Measurements from ENCODE around the gene KRT35. TPM values are rescaled to one million over a fixed set of nuclear protein-coding genes. Genes with fewer than 3 reads are reported as not detected.

Gene KRT35
- total and polyA plus RNA-seq, 2 donors, result 0.05 to 0.21 TPM

DNA sequence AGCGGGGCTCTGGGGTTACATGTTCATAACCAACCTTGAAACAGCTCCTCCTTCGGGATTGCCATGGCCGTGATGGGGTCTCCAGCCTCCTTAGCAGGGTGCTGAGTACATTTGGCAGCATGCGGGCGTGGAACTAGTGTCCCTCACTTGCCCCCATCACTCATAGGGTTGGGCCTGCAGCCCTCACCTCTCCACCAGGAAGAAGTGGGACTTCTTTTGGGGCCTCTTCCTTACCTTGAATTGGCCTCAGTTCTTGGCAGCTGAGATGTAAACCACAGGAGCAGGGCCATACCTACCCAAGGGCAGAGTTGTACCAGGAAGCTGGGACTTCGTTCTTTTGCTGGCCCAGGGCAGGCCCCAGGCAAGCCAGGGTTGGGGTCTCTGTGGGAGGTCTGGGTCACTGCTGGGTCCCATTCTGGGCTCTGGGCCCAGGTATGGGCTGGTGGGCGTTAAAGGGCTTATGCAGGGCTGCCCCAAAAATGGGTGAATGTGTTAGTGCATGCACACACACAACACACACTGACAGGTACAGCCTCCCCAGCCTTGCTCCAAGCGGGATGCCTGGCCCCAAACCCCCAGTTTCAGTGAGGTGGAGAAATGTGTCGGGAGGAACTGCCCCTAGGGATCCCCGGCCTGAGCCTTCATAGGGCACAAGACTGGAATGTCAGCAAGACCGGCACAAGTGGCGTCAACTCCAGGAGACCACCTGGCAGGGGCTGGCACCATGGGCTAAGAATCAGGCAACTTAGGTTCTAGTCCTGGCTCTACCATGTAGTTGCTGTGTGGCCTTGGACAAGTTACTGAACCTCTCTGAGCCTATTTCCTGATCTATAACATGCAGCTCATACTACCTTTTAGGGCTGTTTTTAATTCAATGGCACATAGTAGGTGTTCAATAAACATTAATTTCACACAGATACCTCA is 41.6 kb upstream of the KRT35 start:
- Histone ChIP-seq H3K9me3 (ENCODE audit: control insufficient read depth in 2 of 2, insufficient read depth in 1 of 2, low read length in 1 of 2) (peaks cover 0 to under 1% of the 10 kb centered on the region in 2 donors), H3K4me3 (ENCODE audit: low read length in 2 of 2) (no peak overlapping the region), H3K36me3 (ENCODE audit: control insufficient read depth in 2 of 2, insufficient read depth in 2 of 2, low read length in 1 of 2) (no peaks in the 10 kb centered on the region), H3K27ac (ENCODE audit: low read depth in 1 of 2, low read length in 1 of 2) (peak overlapping the region; percentile 26 to 60), H3K27me3 (ENCODE audit: control insufficient read depth in 2 of 2, insufficient read depth in 1 of 2, low read length in 1 of 2) (peaks cover 14 to 47% of the 10 kb centered on the region in 2 donors), H3K4me1 (ENCODE audit: control insufficient read depth in 2 of 2, insufficient read depth in 2 of 2, low read length in 2 of 2) (no peaks in the 10 kb centered on the region)
- 87% methylated on average over 12 of the region's 12 CpGs for WGBS
- DNase-seq (ENCODE audit: low read depth in 6 of 9, low spot score in 9 of 9), result no peak

DNA sequence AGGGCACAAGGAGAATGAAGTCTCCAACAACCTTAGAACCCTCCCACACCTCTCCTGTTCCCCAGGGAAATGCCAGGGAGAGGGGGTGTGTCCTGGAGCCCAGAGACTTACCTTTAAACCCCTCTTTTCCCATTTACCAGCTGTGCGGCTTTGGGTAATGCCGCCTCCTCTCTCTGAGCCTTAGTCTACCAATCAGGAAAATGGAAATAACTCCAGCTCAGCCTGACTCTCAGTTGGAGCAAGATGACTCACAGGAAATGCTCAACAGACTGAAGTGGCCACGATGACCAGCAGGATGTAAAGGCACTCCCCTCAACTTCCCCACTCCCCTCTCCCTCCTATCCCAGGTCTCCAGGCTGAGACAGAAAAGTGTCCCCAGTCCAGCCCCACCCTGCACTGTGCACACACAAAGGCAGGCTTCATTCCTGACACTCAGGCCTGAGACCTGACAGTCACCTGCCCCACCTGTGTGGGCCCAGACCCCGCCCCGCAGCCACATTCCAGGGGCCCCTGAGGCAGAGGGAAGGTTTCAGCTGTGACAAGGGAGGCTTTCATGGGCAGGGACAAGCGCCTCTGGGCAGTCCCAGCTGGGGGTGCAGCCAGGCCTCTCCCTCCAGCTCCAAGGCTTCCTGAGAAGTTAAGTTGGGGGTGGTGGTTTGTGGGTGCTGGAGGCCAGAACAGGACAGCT is 40.8 kb upstream of the KRT35 start:
- no peak overlapping the region for H3K4me3 ChIP-seq (ENCODE audit: low read length in 2 of 2)
- no peak for DNase-seq (ENCODE audit: low read depth in 6 of 9, low spot score in 9 of 9)
- H3K27ac ChIP-seq (ENCODE audit: low read depth in 1 of 2, low read length in 1 of 2), result peak overlapping the region; percentile 30 to 60
- no peaks in the 10 kb centered on the region for H3K9me3 ChIP-seq (ENCODE audit: control insufficient read depth in 2 of 2, insufficient read depth in 1 of 2, low read length in 1 of 2)
- peaks cover 6 to 38% of the 10 kb centered on the region in 2 donors for H3K27me3 ChIP-seq (ENCODE audit: control insufficient read depth in 2 of 2, insufficient read depth in 1 of 2, low read length in 1 of 2)
- H3K4me1 ChIP-seq (ENCODE audit: control insufficient read depth in 2 of 2, insufficient read depth in 2 of 2, low read length in 2 of 2), result no peaks in the 10 kb centered on the region
- H3K36me3 ChIP-seq (ENCODE audit: control insufficient read depth in 2 of 2, insufficient read depth in 2 of 2, low read length in 1 of 2), result no peaks in the 10 kb centered on the region
- 83% methylated on average over 6 of the region's 6 CpGs for WGBS

DNA sequence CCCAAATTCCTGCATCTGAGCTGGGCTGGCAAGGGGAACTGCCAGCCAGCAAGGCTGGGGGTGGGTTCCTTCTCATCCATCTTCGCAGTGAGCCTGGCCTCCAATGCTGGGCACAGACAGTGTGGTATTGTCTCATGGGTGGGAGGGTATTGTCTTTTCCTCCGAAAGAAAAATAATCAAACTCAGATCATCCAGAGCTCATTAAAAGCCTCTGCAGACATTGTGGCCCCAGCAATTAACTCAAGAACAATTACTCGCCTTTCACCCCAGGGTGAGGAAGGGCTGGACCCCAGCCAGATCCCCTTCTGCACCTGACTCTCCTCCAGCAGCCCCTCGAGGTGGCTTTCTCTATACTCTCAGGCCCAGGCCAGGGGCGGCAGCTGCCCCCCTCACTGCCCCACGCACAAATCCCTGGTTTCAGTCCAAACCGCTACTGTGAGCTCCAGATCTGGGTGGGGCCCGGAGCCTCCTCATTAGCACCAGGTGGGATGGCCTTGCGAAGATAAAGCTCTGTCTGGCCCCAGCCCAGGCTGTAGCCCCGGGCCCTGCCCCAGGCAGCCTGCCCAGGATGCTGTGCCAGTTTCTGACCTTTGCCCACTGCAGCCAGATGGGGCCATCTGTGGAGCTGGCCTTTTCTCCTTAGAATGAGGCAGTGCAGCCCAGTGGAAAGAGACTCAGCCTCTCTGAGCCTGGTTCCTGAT is 40.0 kb upstream of the KRT35 start:
- Histone ChIP-seq H3K27me3 (ENCODE audit: control insufficient read depth in 2 of 2, insufficient read depth in 1 of 2, low read length in 1 of 2) (peaks cover 0 to 31% of the 10 kb centered on the region in 2 donors), H3K4me1 (ENCODE audit: control insufficient read depth in 2 of 2, insufficient read depth in 2 of 2, low read length in 2 of 2) (no peaks in the 10 kb centered on the region), H3K27ac (ENCODE audit: low read depth in 1 of 2, low read length in 1 of 2) (peak overlapping the region in 1 of 2 donors; percentile 25), H3K4me3 (ENCODE audit: low read length in 2 of 2) (no peak overlapping the region), H3K36me3 (ENCODE audit: control insufficient read depth in 2 of 2, insufficient read depth in 2 of 2, low read length in 1 of 2) (no peaks in the 10 kb centered on the region), H3K9me3 (ENCODE audit: control insufficient read depth in 2 of 2, insufficient read depth in 1 of 2, low read length in 1 of 2) (no peaks in the 10 kb centered on the region)
- WGBS, result 86% methylated on average over 10 of the region's 10 CpGs
- DNase-seq (ENCODE audit: low read depth in 6 of 9, low spot score in 9 of 9), result no peak

DNA sequence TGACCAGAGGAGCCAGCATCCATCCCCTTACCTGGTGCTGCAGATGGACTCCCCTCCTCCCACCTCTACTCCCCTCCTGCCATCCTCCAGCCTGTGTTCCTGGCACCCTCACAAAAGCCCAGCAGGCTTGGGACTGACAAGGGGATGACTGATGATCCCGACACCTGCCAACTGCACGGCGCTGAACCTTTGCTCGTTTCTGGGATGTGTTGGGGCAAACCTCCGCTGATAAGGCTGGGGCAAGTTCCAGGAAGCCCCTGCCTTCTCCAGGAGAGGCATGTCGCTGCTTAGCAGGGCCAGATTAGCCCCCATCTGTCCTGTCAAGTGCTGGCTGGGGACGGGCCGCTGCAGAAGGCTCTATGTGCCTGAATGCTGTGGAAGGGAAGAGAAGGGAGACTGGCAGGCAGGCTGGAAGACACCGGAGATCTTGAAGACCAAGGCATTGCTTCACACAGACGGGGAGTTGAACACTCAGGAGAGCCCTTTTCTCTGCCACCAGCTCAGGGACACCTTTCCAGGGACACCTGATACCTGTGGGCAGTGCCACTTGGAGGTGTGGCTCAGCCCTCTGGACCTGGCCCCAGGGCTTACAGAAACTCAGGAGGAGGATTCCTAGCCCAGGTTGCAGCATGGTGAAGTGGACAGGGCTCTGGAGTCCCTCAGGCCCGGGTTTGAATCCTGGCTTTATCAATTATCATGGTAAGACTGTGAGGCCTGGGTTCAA is 38.7 kb upstream of the KRT35 start:
- Histone ChIP-seq H3K36me3 (ENCODE audit: control insufficient read depth in 2 of 2, insufficient read depth in 2 of 2, low read length in 1 of 2) (no peaks in the 10 kb centered on the region), H3K4me1 (ENCODE audit: control insufficient read depth in 2 of 2, insufficient read depth in 2 of 2, low read length in 2 of 2) (no peaks in the 10 kb centered on the region), H3K27me3 (ENCODE audit: control insufficient read depth in 2 of 2, insufficient read depth in 1 of 2, low read length in 1 of 2) (peaks cover 0 to 18% of the 10 kb centered on the region in 2 donors), H3K4me3 (ENCODE audit: low read length in 2 of 2) (no peak overlapping the region), H3K27ac (ENCODE audit: low read depth in 1 of 2, low read length in 1 of 2) (peak overlapping the region; percentile 38 to 55), H3K9me3 (ENCODE audit: control insufficient read depth in 2 of 2, insufficient read depth in 1 of 2, low read length in 1 of 2) (no peaks in the 10 kb centered on the region)
- peak in 1 of 9 donors; percentile 15 for DNase-seq (ENCODE audit: low read depth in 6 of 9, low spot score in 9 of 9)
- WGBS, result 73% methylated on average over 11 of the region's 11 CpGs

DNA sequence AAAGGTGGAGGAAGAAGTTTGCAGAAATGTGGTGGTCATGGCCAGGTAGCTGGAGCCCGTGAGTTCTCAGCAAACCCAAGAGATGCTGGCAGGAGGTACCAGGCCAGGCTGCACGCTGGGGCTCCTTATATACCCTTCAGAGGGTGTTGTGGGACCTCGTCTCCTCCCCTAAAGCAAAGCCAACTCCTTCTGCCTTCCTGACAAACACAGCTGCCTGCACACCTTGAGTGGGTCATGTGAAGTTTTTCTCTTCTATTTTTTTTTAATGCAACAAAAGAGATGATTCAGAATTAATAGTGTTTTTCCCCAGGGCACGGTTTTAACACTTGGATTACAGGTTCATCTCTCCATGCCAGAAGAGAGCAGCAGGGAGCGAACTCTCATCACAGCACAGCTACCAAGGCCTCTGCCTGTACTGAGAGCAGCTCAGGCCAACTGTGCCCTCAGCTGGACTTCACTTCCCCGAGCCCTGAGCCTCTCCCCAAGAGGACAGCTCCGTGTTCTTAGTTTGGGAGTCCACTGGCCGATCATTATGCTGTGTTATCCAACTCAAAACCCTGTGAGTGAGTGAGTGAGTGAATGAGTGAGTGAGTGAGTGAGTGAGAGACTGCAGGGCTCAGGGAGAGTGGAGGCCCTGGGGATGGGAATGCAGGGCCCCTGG is 38.0 kb upstream of the KRT35 start, which contains the start of gene KRT15:
KRT15 (minus strand) TSS at position 102 of the 661 bp plus-strand sequence; CDS start at position 39, 63 bp downstream.
- peak within 1 kb of the TSS; percentile 4 to 12 for H3K4me3 ChIP-seq (ENCODE audit: low read length in 2 of 2)
- H3K27ac ChIP-seq (ENCODE audit: low read depth in 1 of 2, low read length in 1 of 2), result peak within 1 kb of the TSS; percentile 38 to 51
- peaks cover 0 to 12% of the 10 kb centered on the region in 2 donors for H3K27me3 ChIP-seq (ENCODE audit: control insufficient read depth in 2 of 2, insufficient read depth in 1 of 2, low read length in 1 of 2)
- no peak for DNase-seq (ENCODE audit: low read depth in 6 of 9, low spot score in 9 of 9)
- WGBS, result 86% methylated on average over 8 of the region's 8 CpGs
- H3K36me3 ChIP-seq (ENCODE audit: control insufficient read depth in 2 of 2, insufficient read depth in 2 of 2, low read length in 1 of 2), result no peaks in the 10 kb centered on the region
- peaks cover 0 to 3% of the 10 kb centered on the region in 2 donors for H3K4me1 ChIP-seq (ENCODE audit: control insufficient read depth in 2 of 2, insufficient read depth in 2 of 2, low read length in 2 of 2)
- no peaks in the 10 kb centered on the region for H3K9me3 ChIP-seq (ENCODE audit: control insufficient read depth in 2 of 2, insufficient read depth in 1 of 2, low read length in 1 of 2)

DNA sequence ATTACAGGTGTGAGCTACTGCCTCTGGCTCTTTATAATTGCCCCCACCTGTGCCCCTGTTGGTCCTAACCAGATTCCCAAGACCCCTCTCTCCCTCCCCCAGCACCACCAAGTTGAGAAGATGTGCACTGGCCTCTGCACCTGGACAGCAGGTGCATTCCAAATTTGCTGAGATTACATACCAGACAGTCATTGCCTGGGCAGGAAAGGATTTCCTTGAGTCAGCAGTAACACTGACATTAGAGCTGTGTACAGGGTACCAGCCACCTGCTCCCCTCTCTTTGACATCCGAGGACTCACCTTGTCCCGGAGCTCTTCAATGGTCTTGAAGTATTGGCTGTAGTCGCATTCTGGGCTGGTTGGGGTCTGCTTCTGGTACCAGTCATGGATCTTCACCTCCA is 37.1 kb upstream of the KRT35 start:
- H3K27me3 ChIP-seq (ENCODE audit: control insufficient read depth in 2 of 2, insufficient read depth in 1 of 2, low read length in 1 of 2), result peaks cover 0 to 10% of the 10 kb centered on the region in 2 donors
- no peaks in the 10 kb centered on the region for H3K9me3 ChIP-seq (ENCODE audit: control insufficient read depth in 2 of 2, insufficient read depth in 1 of 2, low read length in 1 of 2)
- peak overlapping the region; percentile 4 to 12 for H3K4me3 ChIP-seq (ENCODE audit: low read length in 2 of 2)
- 91% methylated on average over 3 of the region's 3 CpGs for WGBS
- no peak for DNase-seq (ENCODE audit: low read depth in 6 of 9, low spot score in 9 of 9)
- H3K36me3 ChIP-seq (ENCODE audit: control insufficient read depth in 2 of 2, insufficient read depth in 2 of 2, low read length in 1 of 2), result no peaks in the 10 kb centered on the region
- no peak overlapping the region for H3K27ac ChIP-seq (ENCODE audit: low read depth in 1 of 2, low read length in 1 of 2)
- H3K4me1 ChIP-seq (ENCODE audit: control insufficient read depth in 2 of 2, insufficient read depth in 2 of 2, low read length in 2 of 2), result peaks cover 0 to 4% of the 10 kb centered on the region in 2 donors

DNA sequence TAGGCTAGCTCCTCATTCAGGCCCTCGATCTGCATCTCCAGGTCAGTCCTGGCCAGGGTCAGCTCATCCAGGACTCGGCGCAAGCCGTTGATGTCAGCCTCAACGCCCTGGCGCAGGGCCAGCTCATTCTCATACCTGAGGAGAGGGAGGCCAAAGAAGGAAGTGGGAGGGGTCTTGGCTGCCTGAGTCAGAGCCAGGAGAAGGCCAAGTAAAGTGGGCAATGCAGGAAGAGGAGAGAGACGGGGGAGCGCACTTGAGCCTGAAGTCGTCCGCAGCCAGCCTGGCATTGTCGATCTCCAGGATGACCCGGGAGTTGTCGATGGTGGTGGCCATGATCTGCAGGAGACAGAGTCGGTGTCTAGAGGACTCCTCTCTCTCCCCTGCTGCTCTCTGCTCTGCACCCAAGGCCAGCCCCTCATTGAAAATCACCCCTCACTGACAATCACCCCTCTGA is 35.9 kb upstream of the KRT35 start:
- Histone ChIP-seq H3K9me3 (ENCODE audit: control insufficient read depth in 2 of 2, insufficient read depth in 1 of 2, low read length in 1 of 2) (no peaks in the 10 kb centered on the region), H3K4me1 (ENCODE audit: control insufficient read depth in 2 of 2, insufficient read depth in 2 of 2, low read length in 2 of 2) (peaks cover 0 to 4% of the 10 kb centered on the region in 2 donors), H3K27ac (ENCODE audit: low read depth in 1 of 2, low read length in 1 of 2) (peak overlapping the region in 1 of 2 donors; percentile 40), H3K27me3 (ENCODE audit: control insufficient read depth in 2 of 2, insufficient read depth in 1 of 2, low read length in 1 of 2) (peaks cover 0 to 6% of the 10 kb centered on the region in 2 donors), H3K36me3 (ENCODE audit: control insufficient read depth in 2 of 2, insufficient read depth in 2 of 2, low read length in 1 of 2) (no peaks in the 10 kb centered on the region), H3K4me3 (ENCODE audit: low read length in 2 of 2) (peak overlapping the region in 1 of 2 donors; percentile 11)
- no peak for DNase-seq (ENCODE audit: low read depth in 6 of 9, low spot score in 9 of 9)
- 94% methylated on average over 14 of the region's 14 CpGs for WGBS

Measured in thymus (tissue), 11 donors.